Testis (tissue), 2 donors: ENCODE results near the gene DNAJB5.

Experiments
- CTCF ChIP-seq, 3 experiments: fragments of 450-650 bp in 2 of 3; fragments of 200-600 bp in 1 of 3; sonication (generic) in 1 of 3; IDR thresholded peaks; one replicate each; pipeline ENCODE4 v1.5.1; 2016 to 2019; ENCODE audit warnings: antibody characterized with exemption in 3 of 3, mild to moderate bottlenecking in 2 of 3, moderate library complexity in 1 of 3
- POLR2A ChIP-seq: fragments of 450-650 bp; IDR thresholded peaks from one replicate; pipeline ENCODE4 v1.6.1; 2017; ENCODE audit warnings: antibody characterized with exemption, mild to moderate bottlenecking, moderate library complexity

DNA sequence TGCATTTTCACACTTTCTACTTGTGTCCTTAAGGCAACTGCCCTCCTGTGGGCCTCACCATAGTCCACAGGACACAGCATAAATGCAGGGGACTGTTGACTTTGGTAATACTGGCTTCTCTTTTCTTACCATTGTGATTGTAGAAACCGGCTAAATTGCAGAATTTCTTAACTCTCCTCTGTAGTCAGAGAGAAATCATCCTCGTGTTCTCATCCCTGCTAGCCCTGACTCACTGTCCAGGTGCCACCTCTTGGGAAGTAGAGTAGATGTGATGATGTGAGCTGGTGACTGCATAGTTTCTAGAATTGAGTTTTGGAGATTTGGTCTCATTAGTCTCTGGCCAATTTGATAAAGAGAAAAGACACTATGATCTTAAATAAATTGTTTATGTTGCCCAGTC is 26.0 kb upstream of the DNAJB5 start:
- TF ChIP-seq POLR2A (no peak), CTCF (IDR thresholded peaks at IDR 0.05) (no peak)
